HepG2 (cell line): ENCODE measurements around the gene PRRT2. TPM values are rescaled to one million over a fixed set of nuclear protein-coding genes. Genes with fewer than 3 reads are reported as not detected.

ENCODE experiments used
- EED ChIP-seq: sonication (generic); formaldehyde crosslinking; IDR thresholded peaks from 2 replicates; pipeline ENCODE4 v1.5.0; 2020; ENCODE audit warnings: mild to moderate bottlenecking, missing genetic modification reagents
- FOXC1 ChIP-seq: sonication (generic); formaldehyde crosslinking; IDR thresholded peaks from 2 replicates; pipeline ENCODE4 v1.8.0; 2022; ENCODE audit warnings: mild to moderate bottlenecking, missing genetic modification reagents, borderline replicate concordance
- KLF15 ChIP-seq: sonication (generic); formaldehyde crosslinking; IDR thresholded peaks from 2 replicates; pipeline ENCODE4 v1.8.1; 2023; ENCODE audit warnings: borderline replicate concordance, mild to moderate bottlenecking, inconsistent platforms, missing genetic modification reagents, mixed read lengths
- PHF5A ChIP-seq: IDR thresholded peaks from one replicate; pipeline ENCODE4 v1.6.1; 2018; ENCODE audit warnings: low read depth, missing genetic modification reagents; ENCODE audit not compliant: unreplicated experiment
- RELA ChIP-seq: sonication (generic); formaldehyde crosslinking; IDR thresholded peaks from 2 replicates; pipeline ENCODE4 v1.4.0; 2020; ENCODE audit warnings: missing genetic modification reagents
- REXO4 ChIP-seq: sonication (generic); formaldehyde crosslinking; IDR thresholded peaks from 2 replicates; pipeline ENCODE4 v1.8.0; 2022; ENCODE audit warnings: missing genetic modification reagents, mild to moderate bottlenecking, borderline replicate concordance
- SMARCC2 ChIP-seq: fragments of 450-650 bp; IDR thresholded peaks from 2 replicates; pipeline ENCODE4 v1.6.1; 2017; ENCODE audit warnings: antibody characterized with exemption, mild to moderate bottlenecking
- ZFP36L2 ChIP-seq: sonication (generic); formaldehyde crosslinking; IDR thresholded peaks from 2 replicates; pipeline ENCODE4 v1.4.0; 2020; ENCODE audit warnings: missing genetic modification reagents
- ZNF10 ChIP-seq: sonication (generic); formaldehyde crosslinking; IDR thresholded peaks from 2 replicates; pipeline ENCODE4 v1.4.0; 2020; ENCODE audit warnings: mild to moderate bottlenecking, low read depth, missing genetic modification reagents, borderline replicate concordance
- ZNF24 ChIP-seq: fragments of 450-650 bp; IDR thresholded peaks from 2 replicates; pipeline ENCODE4 v1.6.1; 2017; ENCODE audit warnings: antibody characterized with exemption, mild to moderate bottlenecking
- ZNF564 ChIP-seq: sonication (generic); formaldehyde crosslinking; IDR thresholded peaks from 2 replicates; pipeline ENCODE4 v1.8.1; 2023; ENCODE audit warnings: mild to moderate bottlenecking, missing genetic modification reagents
- ZNF7 ChIP-seq: IDR thresholded peaks from 2 replicates; pipeline ENCODE4 v1.6.1; 2016; ENCODE audit warnings: missing biosample characterization, missing genetic modification reagents
- ZSCAN9 ChIP-seq: IDR thresholded peaks from 2 replicates; pipeline ENCODE4 v1.6.1; 2016; ENCODE audit warnings: borderline replicate concordance
- polyA plus RNA-seq, 8 experiments: library from polyadenylated mRNA; depleted of rRNA in 3 of 8; stranded (reverse) in 7 of 8; unstranded in 1 of 8; fragments of >200 nt; fragmentation: Illumina TruSeq in 4 of 8; extraction: Trizol in 4 of 8; gene quantifications; 2 replicates each; pipeline versions ENCODE4 v1.2.1 to v1.2.3, GENCODE V29; 2011 to 2016; ENCODE audit warnings: low read depth in 4 of 8, missing spikeins in 1 of 8, mixed read lengths in 1 of 8; ENCODE audit not compliant: insufficient read depth in 1 of 8
- total RNA-seq, 5 experiments: library from RNA; depleted of rRNA; stranded (reverse); fragments of >200 nt; fragmentation: Illumina TruSeq; extraction: Trizol; gene quantifications; 2 replicates each; pipeline ENCODE4 v1.2.3, GENCODE V29; 2016; ENCODE audit warnings: low read depth in 1 of 5
- TF ChIP-seq, protein P1 (sequence below): sonication (generic); formaldehyde crosslinking; IDR thresholded peaks from 2 replicates; pipeline ENCODE4 v1.5.1; 2020; ENCODE audit warnings: missing genetic modification reagents, mild to moderate bottlenecking, borderline replicate concordance
- TF ChIP-seq, protein P2 (sequence below): sonication (generic); formaldehyde crosslinking; IDR thresholded peaks from 2 replicates; pipeline ENCODE4 v1.5.0; 2020; ENCODE audit warnings: missing genetic modification reagents
- TF ChIP-seq, protein P3 (sequence below): sonication (generic); formaldehyde crosslinking; IDR thresholded peaks from 2 replicates; pipeline ENCODE4 v1.4.0; 2020; ENCODE audit warnings: missing genetic modification reagents
- TF ChIP-seq, protein P4 (sequence below): IDR thresholded peaks from 2 replicates; pipeline ENCODE4 v1.6.1; 2012; ENCODE audit warnings: inconsistent platforms
- TF ChIP-seq, protein P5 (sequence below): sonication (generic); formaldehyde crosslinking; IDR thresholded peaks from 2 replicates; pipeline ENCODE4 v1.8.1; 2022; ENCODE audit warnings: low read depth, mild to moderate bottlenecking, missing genetic modification reagents
- TF ChIP-seq, protein P6 (sequence below): sonication (generic); formaldehyde crosslinking; IDR thresholded peaks from 2 replicates; pipeline ENCODE4 v1.5.0; 2020; ENCODE audit warnings: missing genetic modification reagents

Gene PRRT2
- total and polyA plus RNA-seq, 2 of the 13 experiments (the other 11 are each of a cell fraction or from before 2014, with no cell fraction given) = 0.51 to 1.1 TPM

DNA sequence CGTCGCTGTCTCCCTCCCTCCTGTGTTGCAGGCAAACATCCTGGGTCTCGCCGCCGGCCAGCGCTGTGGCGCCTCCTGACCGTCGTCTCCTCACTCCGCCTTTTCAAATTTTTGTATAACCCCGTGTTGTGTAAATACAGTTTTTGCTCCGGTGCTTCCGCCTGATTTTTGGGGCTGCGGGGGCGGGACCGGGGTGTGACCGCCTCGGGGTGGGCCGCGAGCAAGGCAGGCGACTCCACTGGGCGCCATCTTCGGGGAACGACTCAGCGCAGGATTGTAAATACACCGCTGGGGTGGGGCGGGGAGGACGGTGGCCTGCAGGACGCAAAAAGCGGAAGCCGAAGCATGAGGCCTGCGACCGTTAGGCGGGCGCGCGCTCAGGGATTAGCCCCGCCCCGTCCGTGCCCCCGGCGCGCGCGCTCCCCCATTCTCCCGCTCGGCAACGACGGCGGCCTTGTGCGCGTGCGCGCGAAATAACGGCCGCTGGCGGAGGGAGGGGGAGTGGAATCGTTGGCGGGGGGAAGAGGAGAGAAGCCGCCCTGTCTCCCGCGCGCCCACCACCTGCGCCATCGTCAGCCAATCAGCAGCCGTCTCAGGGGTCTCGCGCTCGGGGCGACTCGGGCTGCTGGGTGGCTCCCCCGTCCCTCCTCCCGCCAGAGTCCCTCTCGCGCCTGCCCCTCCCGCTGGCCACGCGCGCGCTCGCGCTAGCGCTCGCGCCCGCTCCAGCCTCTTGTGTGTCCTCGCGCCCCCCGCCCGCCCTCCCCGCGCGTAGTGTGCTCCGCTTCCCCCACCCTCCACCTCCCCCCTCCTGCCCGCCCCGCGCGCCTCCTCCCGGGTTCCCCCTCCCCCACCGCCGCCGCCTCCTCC, 6.5 kb upstream of the PRRT2 start (continued):
- TF ChIP-seq, protein P1, sequence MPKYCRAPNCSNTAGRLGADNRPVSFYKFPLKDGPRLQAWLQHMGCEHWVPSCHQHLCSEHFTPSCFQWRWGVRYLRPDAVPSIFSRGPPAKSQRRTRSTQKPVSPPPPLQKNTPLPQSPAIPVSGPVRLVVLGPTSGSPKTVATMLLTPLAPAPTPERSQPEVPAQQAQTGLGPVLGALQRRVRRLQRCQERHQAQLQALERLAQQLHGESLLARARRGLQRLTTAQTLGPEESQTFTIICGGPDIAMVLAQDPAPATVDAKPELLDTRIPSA (CRISPR knock-in tag) = peak; percentile 73; the same call in 1 of the 2 replicates
- TF ChIP-seq ZSCAN9 = peak; percentile 97
- TF ChIP-seq, protein P2, sequence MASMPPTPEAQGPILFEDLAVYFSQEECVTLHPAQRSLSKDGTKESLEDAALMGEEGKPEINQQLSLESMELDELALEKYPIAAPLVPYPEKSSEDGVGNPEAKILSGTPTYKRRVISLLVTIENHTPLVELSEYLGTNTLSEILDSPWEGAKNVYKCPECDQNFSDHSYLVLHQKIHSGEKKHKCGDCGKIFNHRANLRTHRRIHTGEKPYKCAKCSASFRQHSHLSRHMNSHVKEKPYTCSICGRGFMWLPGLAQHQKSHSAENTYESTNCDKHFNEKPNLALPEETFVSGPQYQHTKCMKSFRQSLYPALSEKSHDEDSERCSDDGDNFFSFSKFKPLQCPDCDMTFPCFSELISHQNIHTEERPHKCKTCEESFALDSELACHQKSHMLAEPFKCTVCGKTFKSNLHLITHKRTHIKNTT (CRISPR knock-in tag) = no peak
- peak; percentile 34; the same call in 1 of the 2 replicates for TF ChIP-seq KLF15 (CRISPR knock-in tag)
- no peak for TF ChIP-seq ZNF10 (CRISPR knock-in tag)
- TF ChIP-seq EED (CRISPR knock-in tag) = peak; percentile 68
- peak; percentile 99 for TF ChIP-seq PHF5A (CRISPR knock-in tag)
- TF ChIP-seq REXO4 (CRISPR knock-in tag) = no peak
- TF ChIP-seq SMARCC2 = no peak
- TF ChIP-seq, protein P3, sequence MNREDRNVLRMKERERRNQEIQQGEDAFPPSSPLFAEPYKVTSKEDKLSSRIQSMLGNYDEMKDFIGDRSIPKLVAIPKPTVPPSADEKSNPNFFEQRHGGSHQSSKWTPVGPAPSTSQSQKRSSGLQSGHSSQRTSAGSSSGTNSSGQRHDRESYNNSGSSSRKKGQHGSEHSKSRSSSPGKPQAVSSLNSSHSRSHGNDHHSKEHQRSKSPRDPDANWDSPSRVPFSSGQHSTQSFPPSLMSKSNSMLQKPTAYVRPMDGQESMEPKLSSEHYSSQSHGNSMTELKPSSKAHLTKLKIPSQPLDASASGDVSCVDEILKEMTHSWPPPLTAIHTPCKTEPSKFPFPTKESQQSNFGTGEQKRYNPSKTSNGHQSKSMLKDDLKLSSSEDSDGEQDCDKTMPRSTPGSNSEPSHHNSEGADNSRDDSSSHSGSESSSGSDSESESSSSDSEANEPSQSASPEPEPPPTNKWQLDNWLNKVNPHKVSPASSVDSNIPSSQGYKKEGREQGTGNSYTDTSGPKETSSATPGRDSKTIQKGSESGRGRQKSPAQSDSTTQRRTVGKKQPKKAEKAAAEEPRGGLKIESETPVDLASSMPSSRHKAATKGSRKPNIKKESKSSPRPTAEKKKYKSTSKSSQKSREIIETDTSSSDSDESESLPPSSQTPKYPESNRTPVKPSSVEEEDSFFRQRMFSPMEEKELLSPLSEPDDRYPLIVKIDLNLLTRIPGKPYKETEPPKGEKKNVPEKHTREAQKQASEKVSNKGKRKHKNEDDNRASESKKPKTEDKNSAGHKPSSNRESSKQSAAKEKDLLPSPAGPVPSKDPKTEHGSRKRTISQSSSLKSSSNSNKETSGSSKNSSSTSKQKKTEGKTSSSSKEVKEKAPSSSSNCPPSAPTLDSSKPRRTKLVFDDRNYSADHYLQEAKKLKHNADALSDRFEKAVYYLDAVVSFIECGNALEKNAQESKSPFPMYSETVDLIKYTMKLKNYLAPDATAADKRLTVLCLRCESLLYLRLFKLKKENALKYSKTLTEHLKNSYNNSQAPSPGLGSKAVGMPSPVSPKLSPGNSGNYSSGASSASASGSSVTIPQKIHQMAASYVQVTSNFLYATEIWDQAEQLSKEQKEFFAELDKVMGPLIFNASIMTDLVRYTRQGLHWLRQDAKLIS = peak; percentile 89; the same call in 1 of the 2 replicates
- 0 out of 2 replicates have a peak, but pooled peaks have one; percentile 35 for TF ChIP-seq ZNF7 (CRISPR knock-in tag)
- TF ChIP-seq, protein P4, sequence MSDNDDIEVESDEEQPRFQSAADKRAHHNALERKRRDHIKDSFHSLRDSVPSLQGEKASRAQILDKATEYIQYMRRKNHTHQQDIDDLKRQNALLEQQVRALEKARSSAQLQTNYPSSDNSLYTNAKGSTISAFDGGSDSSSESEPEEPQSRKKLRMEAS = peak; percentile 99
- TF ChIP-seq ZNF564 (CRISPR knock-in tag) = peak; percentile 78; the same call in 1 of the 2 replicates
- peak; percentile 76 for TF ChIP-seq RELA (CRISPR knock-in tag)
- TF ChIP-seq, protein P5, sequence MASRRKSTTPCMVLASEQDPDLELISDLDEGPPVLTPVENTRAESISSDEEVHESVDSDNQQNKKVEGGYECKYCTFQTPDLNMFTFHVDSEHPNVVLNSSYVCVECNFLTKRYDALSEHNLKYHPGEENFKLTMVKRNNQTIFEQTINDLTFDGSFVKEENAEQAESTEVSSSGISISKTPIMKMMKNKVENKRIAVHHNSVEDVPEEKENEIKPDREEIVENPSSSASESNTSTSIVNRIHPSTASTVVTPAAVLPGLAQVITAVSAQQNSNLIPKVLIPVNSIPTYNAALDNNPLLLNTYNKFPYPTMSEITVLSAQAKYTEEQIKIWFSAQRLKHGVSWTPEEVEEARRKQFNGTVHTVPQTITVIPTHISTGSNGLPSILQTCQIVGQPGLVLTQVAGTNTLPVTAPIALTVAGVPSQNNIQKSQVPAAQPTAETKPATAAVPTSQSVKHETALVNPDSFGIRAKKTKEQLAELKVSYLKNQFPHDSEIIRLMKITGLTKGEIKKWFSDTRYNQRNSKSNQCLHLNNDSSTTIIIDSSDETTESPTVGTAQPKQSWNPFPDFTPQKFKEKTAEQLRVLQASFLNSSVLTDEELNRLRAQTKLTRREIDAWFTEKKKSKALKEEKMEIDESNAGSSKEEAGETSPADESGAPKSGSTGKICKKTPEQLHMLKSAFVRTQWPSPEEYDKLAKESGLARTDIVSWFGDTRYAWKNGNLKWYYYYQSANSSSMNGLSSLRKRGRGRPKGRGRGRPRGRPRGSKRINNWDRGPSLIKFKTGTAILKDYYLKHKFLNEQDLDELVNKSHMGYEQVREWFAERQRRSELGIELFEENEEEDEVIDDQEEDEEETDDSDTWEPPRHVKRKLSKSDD (CRISPR knock-in tag) = peak; percentile 96
- peak; percentile 64 for TF ChIP-seq ZNF24
- peak; percentile 95 for TF ChIP-seq FOXC1 (CRISPR knock-in tag)
- no peak; the same call in 1 of the 2 replicates for TF ChIP-seq ZFP36L2
- TF ChIP-seq, protein P6, sequence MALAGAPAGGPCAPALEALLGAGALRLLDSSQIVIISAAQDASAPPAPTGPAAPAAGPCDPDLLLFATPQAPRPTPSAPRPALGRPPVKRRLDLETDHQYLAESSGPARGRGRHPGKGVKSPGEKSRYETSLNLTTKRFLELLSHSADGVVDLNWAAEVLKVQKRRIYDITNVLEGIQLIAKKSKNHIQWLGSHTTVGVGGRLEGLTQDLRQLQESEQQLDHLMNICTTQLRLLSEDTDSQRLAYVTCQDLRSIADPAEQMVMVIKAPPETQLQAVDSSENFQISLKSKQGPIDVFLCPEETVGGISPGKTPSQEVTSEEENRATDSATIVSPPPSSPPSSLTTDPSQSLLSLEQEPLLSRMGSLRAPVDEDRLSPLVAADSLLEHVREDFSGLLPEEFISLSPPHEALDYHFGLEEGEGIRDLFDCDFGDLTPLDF = peak; percentile 99
